Measurements from ENCODE around the gene OR5H2.
A peak's percentile ranks its signal among the peaks of the same experiment; 100 is the strongest.

OR5H2 gene

DNA sequence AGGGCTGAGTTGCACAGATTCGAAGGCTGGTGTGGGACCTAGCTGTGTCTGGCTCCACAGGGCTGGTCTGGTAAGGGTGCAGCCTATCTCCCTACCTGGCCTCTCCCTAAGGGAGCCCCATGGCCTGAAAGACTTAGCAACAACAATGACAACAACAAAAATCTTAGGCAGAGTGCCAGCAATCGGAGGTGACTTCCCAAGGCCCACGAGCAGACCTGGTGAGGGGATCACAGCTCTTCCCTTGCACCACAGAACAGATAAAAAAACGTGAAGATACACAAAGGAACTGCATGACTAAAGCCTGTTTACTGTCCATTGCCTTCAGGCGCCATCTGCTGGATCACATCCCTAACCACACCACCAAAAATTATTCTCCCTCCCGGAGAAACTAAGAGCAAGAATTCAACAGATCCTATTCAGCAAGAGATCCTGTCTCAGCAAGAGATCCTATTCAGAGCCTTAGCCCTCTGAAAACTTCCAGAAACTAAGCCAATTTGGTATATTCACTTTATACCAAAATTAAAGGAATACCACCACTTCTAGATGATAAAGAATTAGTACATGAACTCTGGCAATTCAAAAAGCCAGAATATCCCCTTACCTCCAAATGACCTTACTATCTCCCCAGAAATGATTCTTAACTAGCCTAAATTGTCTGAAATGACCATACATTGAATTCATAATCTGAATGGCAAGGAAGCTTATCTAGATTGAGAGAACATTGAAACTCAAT is 47.3 kb downstream of the OR5H2 start:
- peak; percentile 17 for DNase-seq (ENCODE audit: low read depth, low spot score)

DNA sequence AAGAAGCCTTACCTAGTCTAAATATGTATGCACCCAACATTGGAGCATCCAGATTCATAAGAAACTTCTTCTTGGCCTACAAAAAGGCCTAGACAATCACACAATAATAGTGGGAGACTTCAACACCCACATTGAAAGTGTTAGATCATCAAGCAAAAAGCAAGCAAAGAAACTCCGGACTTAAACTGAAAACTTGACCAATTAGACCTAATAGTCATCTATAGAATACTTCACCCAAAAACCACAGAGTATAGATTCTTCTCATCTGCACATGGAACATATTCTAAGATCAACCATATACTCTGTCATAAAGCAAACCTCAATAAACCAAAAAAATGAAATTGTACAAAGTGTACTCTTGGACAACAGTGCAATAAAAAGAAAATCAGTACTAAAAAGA is 49.0 kb downstream of the OR5H2 start:
- DNase-seq (ENCODE audit: low read depth, low spot score): no peak

All from smooth muscle cell of the brain vasculature (primary cell).